ENCODE results near the gene INHA. TPM values are rescaled to one million over a fixed set of nuclear protein-coding genes. Genes with fewer than 3 reads are reported as not detected.

The INHA gene
- total RNA-seq, 2 experiments from 2014 or later = not detected

GRCh38 chr2:219543596-219544358, 28.3 kb upstream of the INHA start, which contains the start of the genes CHPF and TMEM198:
Gene CHPF, minus strand, starts transcription at chr2:219543809. Its CDS starts 271 bp downstream, at chr2:219543538.
Gene TMEM198, plus strand, starts transcription at chr2:219544028. Its CDS starts 700 bp downstream, at chr2:219544728.
- CTCF ChIA-PET = interaction anchor here (0.6 to 4.9 kb wide), 14 partner anchors 11 to 155 kb away, joined by 3 to 34 read pairs (median 4); partner anchors contain the start of gene STK11IP
- Mint-ChIP-seq H3K9me3 (no peaks in the 10 kb centered on the region), H3K4me1 (peaks cover 23% of the 10 kb centered on the region), H3K27ac (peak within 1 kb of the TSS; percentile 74), H3K36me3 (ENCODE audit: low read depth) (peaks cover 7% of the 10 kb centered on the region), H3K4me3 (peak within 1 kb of the TSS; percentile 78), H3K27me3 (peaks cover 17% of the 10 kb centered on the region)
- POLR2A ChIA-PET = interaction anchor here (1.7 to 2.4 kb wide), 3 partner anchors 9 to 54 kb away, joined by 5 to 12 read pairs (median 10); partner anchors contain the start of genes GMPPA and STK11IP
- DNase-seq = peak; percentile 95

GRCh38 chr2:219544567-219544966, 27.5 kb upstream of the INHA start:
- H3K9me3 Mint-ChIP-seq = no peaks in the 10 kb centered on the region

DNA sequence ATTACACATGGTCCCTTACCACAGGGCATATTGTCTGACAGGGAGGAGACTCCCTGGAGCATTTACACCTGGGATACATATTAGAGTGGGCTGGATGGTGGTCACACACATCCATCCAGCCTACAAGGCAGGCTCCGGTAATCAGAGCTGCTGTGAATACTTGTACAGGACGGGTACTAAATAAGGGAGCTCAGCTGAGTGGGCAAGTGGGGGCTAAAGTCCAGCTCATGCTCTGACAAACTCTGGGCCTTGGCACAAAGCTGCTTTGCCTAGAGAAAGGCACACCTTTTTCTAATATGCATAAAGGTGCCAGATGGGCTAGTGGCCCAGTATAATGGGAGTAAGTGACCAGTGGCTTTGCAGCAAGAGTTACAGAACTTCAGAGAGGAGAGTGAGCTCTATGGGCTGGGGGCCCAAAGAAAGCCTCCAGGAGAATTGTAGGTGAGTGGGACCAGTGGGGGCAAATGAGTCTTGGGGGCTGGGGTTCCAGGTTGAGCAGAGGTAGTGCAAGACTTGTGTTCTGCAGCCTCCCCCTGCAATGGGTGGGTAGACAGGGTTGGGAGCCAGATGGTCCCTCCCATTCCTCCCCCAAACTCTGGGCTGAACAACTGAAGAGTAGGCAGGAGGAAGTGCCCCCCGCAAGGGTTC, 26.7 kb upstream of the INHA start:
- H3K27me3 Mint-ChIP-seq = peaks cover 17% of the 10 kb centered on the region
- no peak overlapping the region for H3K27ac Mint-ChIP-seq
- no peaks in the 10 kb centered on the region for H3K9me3 Mint-ChIP-seq
- POLR2A ChIA-PET = interaction anchor here (2.4 kb wide), 1 partner anchor 7 kb away, joined by 12 read pairs; no protein-coding TSS in a partner anchor
- H3K36me3 Mint-ChIP-seq (ENCODE audit: low read depth) = peaks cover 4% of the 10 kb centered on the region
- CTCF ChIA-PET = interaction anchor here (0.8 to 3.3 kb wide), 5 partner anchors 15 to 97 kb away, joined by 3 to 13 read pairs (median 3); partner anchors contain the start of gene STK11IP
- H3K4me1 Mint-ChIP-seq = peaks cover 23% of the 10 kb centered on the region
- no peak overlapping the region for H3K4me3 Mint-ChIP-seq
- DNase-seq = no peak

More at GRCh38 chr2:219544567-219544966, 27.5 kb upstream of the INHA start:
- ChIA-PET CTCF (interaction anchor here (1.3 to 4.9 kb wide), 5 partner anchors 13 to 98 kb away, joined by 3 to 34 read pairs (median 3); partner anchors contain the start of gene STK11IP), POLR2A (interaction anchor here (2.4 kb wide), 1 partner anchor 8 kb away, joined by 12 read pairs; no protein-coding TSS in a partner anchor)
- Mint-ChIP-seq H3K4me1 (peaks cover 23% of the 10 kb centered on the region), H3K27me3 (peaks cover 17% of the 10 kb centered on the region), H3K4me3 (peak overlapping the region; percentile 74), H3K27ac (peak overlapping the region; percentile 44), H3K36me3 (ENCODE audit: low read depth) (peaks cover 7% of the 10 kb centered on the region)
- DNase-seq = no peak

DNA sequence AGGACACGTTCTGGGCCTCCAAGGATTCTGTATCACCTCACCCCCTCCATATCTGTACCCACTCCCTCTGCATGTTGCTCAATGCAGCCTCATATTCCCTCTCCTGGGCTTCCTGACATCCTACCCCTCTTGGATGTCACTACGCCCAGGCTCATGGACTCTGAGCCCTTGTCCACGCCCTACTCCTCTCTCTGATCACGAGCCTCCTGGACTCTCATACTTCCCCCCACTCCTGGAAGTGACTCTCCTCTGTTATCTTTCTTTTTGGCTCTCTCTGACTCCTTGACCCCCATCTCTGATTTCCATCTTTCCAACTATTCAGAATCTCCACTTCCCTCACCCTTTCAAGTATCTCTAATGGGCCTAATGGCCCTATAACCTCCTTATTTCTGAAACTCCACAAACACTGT, 26.2 kb upstream of the INHA start:
- H3K36me3 Mint-ChIP-seq (ENCODE audit: low read depth) = peaks cover 2% of the 10 kb centered on the region
- CTCF ChIA-PET = interaction anchor here (0.8 to 3.3 kb wide), 5 partner anchors 14 to 96 kb away, joined by 3 to 13 read pairs (median 3); partner anchors contain the start of gene STK11IP

GRCh38 chr2:219547621-219548020, 24.5 kb upstream of the INHA start:
- Mint-ChIP-seq H3K27ac (no peak overlapping the region), H3K4me3 (no peak overlapping the region), H3K27me3 (peaks cover 32% of the 10 kb centered on the region), H3K36me3 (ENCODE audit: low read depth) (no peaks in the 10 kb centered on the region), H3K4me1 (peaks cover 18% of the 10 kb centered on the region), H3K9me3 (no peaks in the 10 kb centered on the region)
- DNase-seq = no peak
- POLR2A ChIA-PET = no interaction called here
- CTCF ChIA-PET = interaction anchor here (3.6 kb wide), 1 partner anchor 13 kb away, joined by 12 read pairs; no protein-coding TSS in a partner anchor

More for the DNA sequence above, 26.2 kb upstream of the INHA start:
- Mint-ChIP-seq H3K27ac (no peak overlapping the region), H3K27me3 (peaks cover 22% of the 10 kb centered on the region), H3K9me3 (no peaks in the 10 kb centered on the region), H3K4me1 (peaks cover 24% of the 10 kb centered on the region), H3K4me3 (no peak overlapping the region)
- DNase-seq = no peak
- POLR2A ChIA-PET = no interaction called here

DNA sequence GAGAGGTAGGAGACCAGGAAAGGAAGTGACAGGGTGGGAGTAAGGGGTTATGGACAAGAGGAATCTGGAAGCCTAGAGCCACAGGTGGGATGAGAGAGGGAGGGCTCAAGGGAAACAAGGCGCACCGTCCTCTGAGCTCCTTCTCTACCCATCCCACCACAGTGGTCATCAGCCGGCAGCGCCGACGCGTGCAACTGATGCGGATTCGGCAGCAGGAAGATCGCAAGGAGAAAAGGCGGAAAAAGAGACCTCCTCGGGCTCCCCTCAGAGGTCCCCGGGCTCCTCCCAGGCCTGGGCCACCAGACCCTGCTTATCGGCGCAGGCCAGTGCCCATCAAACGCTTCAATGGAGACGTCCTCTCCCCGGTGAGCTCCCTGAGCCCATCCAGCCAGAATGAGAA, 23.1 kb upstream of the INHA start:
- no peak overlapping the region for H3K4me3 Mint-ChIP-seq
- peaks cover 15% of the 10 kb centered on the region for H3K4me1 Mint-ChIP-seq
- no peaks in the 10 kb centered on the region for H3K9me3 Mint-ChIP-seq
- CTCF ChIA-PET = interaction anchor here (0.9 to 3.6 kb wide), 2 partner anchors 9 to 11 kb away, joined by 4 to 12 read pairs; no protein-coding TSS in a partner anchor
- DNase-seq = no peak
- H3K27ac Mint-ChIP-seq = no peak overlapping the region
- POLR2A ChIA-PET = no interaction called here
- no peaks in the 10 kb centered on the region for H3K36me3 Mint-ChIP-seq (ENCODE audit: low read depth)
- peaks cover 37% of the 10 kb centered on the region for H3K27me3 Mint-ChIP-seq

DNA sequence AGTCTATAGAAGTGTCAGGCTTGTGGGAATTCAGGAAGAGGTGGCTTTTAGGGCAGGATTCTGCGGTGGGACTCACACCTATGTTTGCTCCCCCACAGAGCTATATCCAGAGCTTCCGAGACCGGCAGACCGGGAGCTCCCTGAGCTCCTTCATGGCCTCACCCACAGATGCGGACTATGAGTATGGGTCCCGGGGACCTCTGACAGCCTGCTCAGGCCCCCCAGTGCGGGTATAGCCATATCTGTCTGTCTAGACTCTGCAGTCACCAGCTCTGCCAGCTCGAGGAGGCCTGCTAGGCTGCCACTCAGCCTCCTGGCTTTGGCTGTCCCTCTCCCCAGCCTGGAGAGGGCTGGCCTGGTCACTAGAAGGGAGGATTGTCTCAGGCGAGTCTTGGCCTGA, 22.5 kb upstream of the INHA start:
- Mint-ChIP-seq H3K36me3 (ENCODE audit: low read depth) (no peaks in the 10 kb centered on the region), H3K27ac (no peak overlapping the region), H3K4me1 (peaks cover 10% of the 10 kb centered on the region), H3K9me3 (no peaks in the 10 kb centered on the region), H3K27me3 (peaks cover 34% of the 10 kb centered on the region), H3K4me3 (no peak overlapping the region)
- CTCF ChIA-PET = interaction anchor here (0.9 to 3.6 kb wide), 2 partner anchors 8 to 11 kb away, joined by 4 to 12 read pairs; no protein-coding TSS in a partner anchor
- no peak for DNase-seq
- POLR2A ChIA-PET = no interaction called here

DNA sequence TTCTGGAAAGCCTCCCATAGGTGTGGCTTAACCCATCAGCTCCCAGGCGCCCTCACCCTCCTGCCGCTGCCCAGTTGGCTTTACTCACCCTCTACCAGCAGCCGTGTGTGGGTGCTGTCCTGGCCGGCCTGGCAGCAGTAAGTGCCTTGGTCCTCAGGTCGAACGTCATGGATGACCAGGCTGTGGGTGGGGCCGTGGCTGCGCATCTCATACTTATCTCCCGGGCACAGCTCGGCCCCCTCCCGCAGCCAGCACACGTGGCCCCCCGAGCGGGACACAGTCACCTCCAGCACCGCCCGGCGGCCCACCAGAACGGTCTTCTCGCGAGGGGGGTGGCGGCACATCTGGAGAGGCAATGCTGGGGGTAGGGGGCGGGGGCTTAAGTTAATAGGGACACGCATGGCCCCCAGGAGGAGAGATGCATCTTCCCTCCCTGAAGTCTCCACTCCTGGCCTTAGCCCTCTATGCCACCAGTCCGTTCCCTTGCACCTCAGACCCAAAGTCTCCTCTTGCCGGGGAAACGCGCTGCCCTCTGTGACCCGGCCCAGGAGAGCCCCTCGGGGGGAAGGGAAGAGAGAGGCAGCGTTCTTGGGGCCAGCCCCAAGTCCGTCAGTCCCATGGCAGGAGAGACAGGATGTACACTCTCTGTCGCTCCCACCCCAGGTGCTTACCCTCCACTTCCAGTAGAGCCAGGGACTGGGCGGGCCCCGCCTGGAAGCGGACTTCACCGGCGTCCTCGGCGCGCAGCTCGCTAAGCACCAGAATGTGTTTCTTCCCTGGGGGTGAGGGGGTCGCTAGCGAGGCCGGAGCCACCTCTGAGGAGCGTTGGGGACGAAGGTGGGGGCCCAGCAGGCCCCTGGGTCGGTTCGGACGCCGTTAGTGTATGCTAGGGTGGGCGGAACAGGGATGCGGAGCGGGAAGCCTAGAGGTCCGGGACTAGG, 20.4 kb upstream of the INHA start:
- H3K36me3 Mint-ChIP-seq (ENCODE audit: low read depth) = no peaks in the 10 kb centered on the region
- POLR2A ChIA-PET = interaction anchor here (1.0 to 2.0 kb wide), 3 partner anchors 8 to 54 kb away, joined by 3 to 12 read pairs (median 4); partner anchors contain the start of genes CHPF and TMEM198
- CTCF ChIA-PET = interaction anchor here (1.1 to 3.6 kb wide), 5 partner anchors 9 to 11 kb away, joined by 3 to 12 read pairs (median 6); no protein-coding TSS in a partner anchor
- DNase-seq = no peak
- H3K4me1 Mint-ChIP-seq = peaks cover 8% of the 10 kb centered on the region
- H3K27ac Mint-ChIP-seq = no peak overlapping the region
- H3K9me3 Mint-ChIP-seq = no peaks in the 10 kb centered on the region
- H3K4me3 Mint-ChIP-seq = peak overlapping the region; percentile 70
- H3K27me3 Mint-ChIP-seq = peaks cover 23% of the 10 kb centered on the region

DNA sequence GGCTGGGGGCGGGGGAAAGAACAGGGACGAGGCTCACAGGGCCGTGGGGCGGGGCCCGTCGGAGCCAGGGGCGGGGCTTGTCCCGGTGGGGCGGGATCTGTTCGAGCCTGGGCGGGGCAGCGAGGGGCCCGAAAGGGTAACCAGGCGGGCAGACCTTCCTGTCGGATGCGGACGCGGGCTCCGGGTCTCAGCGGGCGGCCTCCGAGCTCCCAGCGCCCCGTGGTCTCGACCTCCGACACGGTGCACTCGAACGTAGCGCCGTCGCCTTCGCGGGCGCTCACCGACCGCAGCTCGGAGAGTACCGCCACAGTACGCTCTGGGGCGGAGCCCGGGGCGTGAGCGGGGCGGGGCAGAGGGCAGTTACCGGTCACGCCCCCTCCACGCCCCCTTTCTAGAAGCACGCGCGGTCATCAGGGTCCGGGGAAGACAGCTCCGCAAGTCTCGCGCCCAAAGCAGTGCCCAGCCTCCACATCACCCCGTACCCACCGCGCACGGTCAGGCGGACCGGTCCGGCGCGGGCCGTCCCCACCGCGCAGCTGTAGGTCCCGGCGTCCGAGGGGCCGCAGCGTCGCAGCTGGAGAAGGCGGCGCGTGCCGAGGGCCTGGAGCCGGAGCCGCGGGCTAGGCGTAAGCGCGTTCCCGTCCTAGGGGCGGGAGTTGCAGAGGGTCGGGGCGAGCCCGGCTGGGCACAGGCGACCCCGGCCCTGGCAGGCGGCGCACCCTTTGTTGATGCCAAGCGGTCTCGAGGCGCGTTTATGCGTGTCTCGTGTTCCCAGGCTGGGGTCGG, 19.5 kb upstream of the INHA start:
- ChIA-PET CTCF (interaction anchor here (0.6 to 1.5 kb wide), 4 partner anchors 10 to 57 kb away, joined by 3 to 6 read pairs (median 4); no protein-coding TSS in a partner anchor), POLR2A (interaction anchor here (1.0 to 2.0 kb wide), 2 partner anchors 9 to 55 kb away, joined by 4 to 12 read pairs; partner anchors contain the start of genes CHPF and TMEM198)
- peak; percentile 81 for DNase-seq
- Mint-ChIP-seq H3K36me3 (ENCODE audit: low read depth) (no peaks in the 10 kb centered on the region), H3K4me1 (peaks cover 8% of the 10 kb centered on the region), H3K4me3 (peak overlapping the region; percentile 70), H3K27ac (no peak overlapping the region), H3K27me3 (peaks cover 23% of the 10 kb centered on the region), H3K9me3 (no peaks in the 10 kb centered on the region)

- H3K4me1 Mint-ChIP-seq = peaks cover 8% of the 10 kb centered on the region
- no peak for DNase-seq
- no peak overlapping the region for H3K27ac Mint-ChIP-seq
- H3K36me3 Mint-ChIP-seq (ENCODE audit: low read depth) = no peaks in the 10 kb centered on the region
- peak overlapping the region; percentile 24 for H3K4me3 Mint-ChIP-seq
- no peaks in the 10 kb centered on the region for H3K9me3 Mint-ChIP-seq
- ChIA-PET POLR2A (interaction anchor here (2.0 kb wide), 1 partner anchor 9 kb away, joined by 12 read pairs; the partner anchor contains the start of genes CHPF and TMEM198), CTCF (interaction anchor here (1.1 to 1.5 kb wide), 3 partner anchors 9 to 12 kb away, joined by 3 to 6 read pairs (median 4); no protein-coding TSS in a partner anchor)
- peaks cover 23% of the 10 kb centered on the region for H3K27me3 Mint-ChIP-seq
These were observed 19.0 kb upstream of the INHA start for GRCh38 chr2:219553168-219553417.

- H3K27me3 Mint-ChIP-seq = peaks cover 23% of the 10 kb centered on the region
These were observed 18.6 kb upstream of the INHA start for GRCh38 chr2:219553463-219553963.

More at GRCh38 chr2:219553463-219553963, 18.6 kb upstream of the INHA start:
- CTCF ChIA-PET = interaction anchor here (1.5 kb wide), 1 partner anchor 11 kb away, joined by 4 read pairs; no protein-coding TSS in a partner anchor
- Mint-ChIP-seq H3K36me3 (ENCODE audit: low read depth) (no peaks in the 10 kb centered on the region), H3K4me1 (peaks cover 8% of the 10 kb centered on the region), H3K27ac (no peak overlapping the region), H3K9me3 (no peaks in the 10 kb centered on the region), H3K4me3 (peak overlapping the region; percentile 24)
- DNase-seq = no peak
- POLR2A ChIA-PET = interaction anchor here (2.0 kb wide), 1 partner anchor 10 kb away, joined by 12 read pairs; the partner anchor contains the start of genes CHPF and TMEM198
